HEK293 (cell line): Measurements from ENCODE around the gene CYB5RL.

ENCODE experiments used
- CTCF ChIP-seq: fragments of 450-650 bp; formaldehyde crosslinking; IDR thresholded peaks from 2 replicates; pipeline ENCODE4 v1.5.1; 2016; ENCODE audit warnings: missing biosample characterization, missing genetic modification characterization
- IKZF3 ChIP-seq: fragments of 450-650 bp; IDR thresholded peaks from 2 replicates; pipeline ENCODE4 v1.5.0; 2018; ENCODE audit warnings: missing biosample characterization, mild to moderate bottlenecking, missing genetic modification characterization, moderate library complexity
- ZNF501 ChIP-seq: fragments of 450-650 bp; formaldehyde crosslinking; IDR thresholded peaks from 2 replicates; pipeline ENCODE4 v1.5.1; 2016; ENCODE audit warnings: missing biosample characterization, missing genetic modification characterization
- ZNF514 ChIP-seq: fragments of 450-650 bp; formaldehyde crosslinking; IDR thresholded peaks from 2 replicates; pipeline ENCODE4 v1.5.1; 2016; ENCODE audit warnings: missing biosample characterization, missing genetic modification characterization
- ZNF555 ChIP-seq: fragments of 450-650 bp; formaldehyde crosslinking; conservative IDR thresholded peaks from 2 replicates; pipeline ENCODE4 v1.5.1; 2017; ENCODE audit warnings: missing biosample characterization, mild to moderate bottlenecking, missing genetic modification characterization, inconsistent platforms
- ZNF596 ChIP-seq: fragments of 450-650 bp; IDR thresholded peaks from 2 replicates; pipeline ENCODE4 v1.5.0; 2018; ENCODE audit warnings: missing biosample characterization, mild to moderate bottlenecking, missing genetic modification characterization, moderate library complexity
- ZNF670 ChIP-seq: fragments of 450-650 bp; formaldehyde crosslinking; IDR thresholded peaks from 2 replicates; pipeline ENCODE4 v1.5.1; 2016; ENCODE audit warnings: missing biosample characterization, missing genetic modification characterization, low read depth
- ZNF677 ChIP-seq: fragments of 450-650 bp; IDR thresholded peaks from 2 replicates; pipeline ENCODE4 v1.5.0; 2018; ENCODE audit warnings: missing biosample characterization, mild to moderate bottlenecking, missing genetic modification characterization, moderate library complexity
- TF ChIP-seq, protein P1 (sequence below): fragments of 450-650 bp; formaldehyde crosslinking; IDR thresholded peaks from 2 replicates; pipeline ENCODE4 v1.5.1; 2016; ENCODE audit warnings: missing biosample characterization, missing genetic modification characterization

- TF ChIP-seq, protein P1, sequence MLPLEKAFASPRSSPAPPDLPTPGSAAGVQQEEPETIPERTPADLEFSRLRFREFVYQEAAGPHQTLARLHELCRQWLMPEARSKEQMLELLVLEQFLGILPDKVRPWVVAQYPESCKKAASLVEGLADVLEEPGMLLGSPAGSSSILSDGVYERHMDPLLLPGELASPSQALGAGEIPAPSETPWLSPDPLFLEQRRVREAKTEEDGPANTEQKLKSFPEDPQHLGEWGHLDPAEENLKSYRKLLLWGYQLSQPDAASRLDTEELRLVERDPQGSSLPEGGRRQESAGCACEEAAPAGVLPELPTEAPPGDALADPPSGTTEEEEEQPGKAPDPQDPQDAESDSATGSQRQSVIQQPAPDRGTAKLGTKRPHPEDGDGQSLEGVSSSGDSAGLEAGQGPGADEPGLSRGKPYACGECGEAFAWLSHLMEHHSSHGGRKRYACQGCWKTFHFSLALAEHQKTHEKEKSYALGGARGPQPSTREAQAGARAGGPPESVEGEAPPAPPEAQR (tag by site-specific recombination), result no peak
- TF ChIP-seq ZNF514 (tag by site-specific recombination), result no peak
- TF ChIP-seq CTCF (tag by site-specific recombination), result no peak
- no peak for TF ChIP-seq ZNF501
- no peak for TF ChIP-seq ZNF555 (tag by site-specific recombination)
- TF ChIP-seq ZNF677 (tag by site-specific recombination), result no peak
- no peak for TF ChIP-seq ZNF596 (tag by site-specific recombination)
- TF ChIP-seq ZNF670 (tag by site-specific recombination), result no peak
- no peak for TF ChIP-seq IKZF3 (tag by site-specific recombination)
Observed at GRCh38 chr1:54245501-54245900, 45.7 kb upstream of the CYB5RL start.
